Epithelial cell of proximal tubule (primary cell): Measurements from ENCODE around the gene GPR107. TPM values are rescaled to one million over a fixed set of nuclear protein-coding genes. Genes with fewer than 3 reads are reported as not detected.
"Not testable (repeated sequence)": the region's sequence is repeated elsewhere in the genome, so short reads cannot be mapped to it uniquely, and the experiment has no call there.

ENCODE experiments used
- DNase-seq: peaks from one replicate; pipeline ENCODE4 v3.0.0-alpha.2; 2011; ENCODE audit warnings: low read depth
- H3K4me3 ChIP-seq: 2 replicates; pipeline ENCODE4 v1.5.1; 2011; ENCODE audit warnings: low read depth, mild to moderate bottlenecking, low read length
- CTCF ChIP-seq: conservative IDR thresholded peaks from 2 replicates; pipeline ENCODE4 v1.5.1; 2012; ENCODE audit warnings: low read depth, mild to moderate bottlenecking, low read length
- total RNA-seq: library from RNA; depleted of rRNA; stranded (reverse); fragments of >200 nt; gene quantifications from 2 replicates; pipeline ENCODE4 v1.2.3, GENCODE V29; 2015

The GPR107 gene
- total RNA-seq = 13.5 and 15.8 TPM in 2 replicates

- DNase-seq = no peak
- H3K4me3 ChIP-seq = peak within 1 kb of the TSS; percentile 96
- TF ChIP-seq CTCF = no peak
Measured at GRCh38 chr9:130053504-130054324, at the start of gene GPR107. Gene GPR107, plus strand, starts transcription at chr9:130053906. Its CDS starts 27 bp downstream, at chr9:130053933.

DNA sequence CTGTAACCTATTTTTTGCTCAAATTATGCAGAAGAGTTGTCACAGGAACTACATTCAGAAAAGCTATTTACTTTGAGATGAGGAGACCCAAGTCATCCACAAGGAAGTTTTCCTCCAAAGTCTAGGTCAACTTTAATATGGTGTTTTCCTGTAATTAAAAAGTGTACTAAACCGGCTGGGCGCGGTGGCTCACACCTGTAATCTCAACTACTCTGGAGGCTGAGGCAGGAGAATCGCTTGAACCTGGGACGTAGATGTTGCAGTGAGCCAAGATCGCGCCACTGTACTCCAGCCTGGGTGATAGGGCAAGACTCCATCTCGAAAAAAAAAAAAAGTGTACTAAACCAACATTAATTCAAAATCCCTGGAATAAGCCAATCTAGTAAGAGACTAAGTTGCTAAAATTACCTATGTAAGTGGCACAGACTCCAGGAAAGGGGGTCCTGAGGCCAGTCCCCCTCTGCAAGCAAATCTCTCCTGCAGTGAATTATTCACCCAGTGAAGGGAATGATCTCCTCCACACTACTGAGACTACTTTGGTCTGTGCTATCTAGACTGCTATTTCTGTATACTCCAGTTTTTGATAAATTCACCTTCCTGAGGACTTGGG, 49.7 kb upstream of the GPR107 start:
- DNase-seq = no peak
- H3K4me3 ChIP-seq = no peak overlapping the region
- no peak for TF ChIP-seq CTCF

DNA sequence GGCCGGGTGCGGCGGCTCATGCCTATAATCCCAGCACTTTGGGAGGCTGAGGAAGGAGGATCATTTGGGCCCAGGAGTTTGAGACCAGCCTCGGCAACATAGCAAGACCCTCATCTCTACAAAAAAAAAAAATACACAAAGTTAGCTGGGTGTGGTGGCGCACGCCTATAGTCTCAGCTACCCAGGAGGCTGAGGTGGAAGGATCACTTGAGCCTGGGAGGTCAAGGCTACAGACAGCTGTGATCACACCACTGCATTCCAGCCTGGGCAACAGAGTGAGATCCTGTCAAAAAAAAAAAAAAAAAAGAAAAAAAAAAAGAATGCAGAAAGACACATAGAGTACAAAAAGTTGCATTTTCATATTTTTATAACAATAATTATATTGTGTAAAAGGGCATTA, 46.8 kb upstream of the GPR107 start:
- not testable (repeated sequence) for DNase-seq, H3K4me3 ChIP-seq

- no peak for DNase-seq
- no peak overlapping the region for H3K4me3 ChIP-seq
- no peak for TF ChIP-seq CTCF
Measured at GRCh38 chr9:130008538-130008937, 45.2 kb upstream of the GPR107 start.

DNA sequence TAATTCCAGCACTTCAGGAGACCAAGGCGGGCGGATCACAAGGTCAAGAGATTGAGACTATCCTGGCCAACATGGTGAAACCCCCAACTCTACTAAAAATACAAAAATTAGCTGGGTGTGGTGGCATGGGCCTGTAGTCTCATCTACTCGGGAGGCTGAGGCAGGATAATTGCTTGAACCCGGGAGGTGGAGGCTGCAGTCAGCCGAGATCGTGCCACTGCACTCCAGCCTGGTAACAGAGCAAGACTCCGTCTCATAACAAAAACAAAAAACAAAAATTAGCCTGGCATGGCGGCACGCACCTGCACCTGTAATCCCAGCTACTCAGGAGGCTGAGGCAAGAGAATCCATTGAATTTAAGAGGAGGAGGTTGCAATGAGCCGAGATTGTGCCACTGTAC, 44.2 kb upstream of the GPR107 start:
- not testable (repeated sequence) for H3K4me3 ChIP-seq, DNase-seq

- DNase-seq = no peak
- H3K4me3 ChIP-seq = no peak overlapping the region
- no peak for TF ChIP-seq CTCF
Measured at GRCh38 chr9:130010151-130010988, 43.3 kb upstream of the GPR107 start.

DNA sequence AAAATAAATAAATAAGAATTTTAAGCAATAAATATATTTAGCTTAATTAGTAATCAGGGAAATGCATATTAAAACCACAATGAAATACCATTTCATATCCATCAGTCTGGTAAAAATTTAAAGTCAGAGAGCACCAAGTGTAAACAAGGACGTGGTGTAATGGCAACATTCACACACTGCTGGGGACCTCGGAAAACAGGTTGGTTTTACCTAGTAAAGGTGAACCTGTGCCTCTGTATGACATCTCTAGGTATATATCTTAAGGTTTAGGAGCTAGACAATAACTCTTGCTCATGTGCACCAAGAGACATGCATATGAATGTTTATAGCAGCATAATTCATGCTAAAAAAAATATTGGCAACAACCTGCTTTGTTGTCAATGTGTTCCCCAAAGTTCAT, 40.4 kb upstream of the GPR107 start:
- TF ChIP-seq CTCF = no peak
- DNase-seq = no peak
- H3K4me3 ChIP-seq = no peak overlapping the region
